B cell (primary cell): ENCODE data around the gene SWAP70.

Experiments
- CTCF ChIP-seq: fragments of 200-600 bp; IDR thresholded peaks from one replicate; pipeline ENCODE4 v1.8.0; 2022; ENCODE audit warnings: antibody characterized with exemption, mild to moderate bottlenecking
- EZH2 ChIP-seq: IDR thresholded peaks from 2 replicates; pipeline ENCODE4 v1.6.1; 2012; ENCODE audit warnings: borderline replicate concordance, low read depth, mild to moderate bottlenecking, moderate library complexity, low read length; ENCODE audit not compliant: insufficient read depth, poor library complexity, severe bottlenecking

- TF ChIP-seq CTCF (no peak), EZH2 (no peak)
Observed at GRCh38 chr11:9708544-9708943, 44.7 kb downstream of the SWAP70 start.
